Fibroblast of the conjunctiva (primary cell): ENCODE results near the gene CDK12.
A peak's percentile ranks its signal among the peaks of the same experiment; 100 is the strongest.

ENCODE experiments used
- DNase-seq: peaks from one replicate; pipeline ENCODE4 v3.0.0-alpha.2; 2010; ENCODE audit warnings: low read depth

Gene CDK12

DNA sequence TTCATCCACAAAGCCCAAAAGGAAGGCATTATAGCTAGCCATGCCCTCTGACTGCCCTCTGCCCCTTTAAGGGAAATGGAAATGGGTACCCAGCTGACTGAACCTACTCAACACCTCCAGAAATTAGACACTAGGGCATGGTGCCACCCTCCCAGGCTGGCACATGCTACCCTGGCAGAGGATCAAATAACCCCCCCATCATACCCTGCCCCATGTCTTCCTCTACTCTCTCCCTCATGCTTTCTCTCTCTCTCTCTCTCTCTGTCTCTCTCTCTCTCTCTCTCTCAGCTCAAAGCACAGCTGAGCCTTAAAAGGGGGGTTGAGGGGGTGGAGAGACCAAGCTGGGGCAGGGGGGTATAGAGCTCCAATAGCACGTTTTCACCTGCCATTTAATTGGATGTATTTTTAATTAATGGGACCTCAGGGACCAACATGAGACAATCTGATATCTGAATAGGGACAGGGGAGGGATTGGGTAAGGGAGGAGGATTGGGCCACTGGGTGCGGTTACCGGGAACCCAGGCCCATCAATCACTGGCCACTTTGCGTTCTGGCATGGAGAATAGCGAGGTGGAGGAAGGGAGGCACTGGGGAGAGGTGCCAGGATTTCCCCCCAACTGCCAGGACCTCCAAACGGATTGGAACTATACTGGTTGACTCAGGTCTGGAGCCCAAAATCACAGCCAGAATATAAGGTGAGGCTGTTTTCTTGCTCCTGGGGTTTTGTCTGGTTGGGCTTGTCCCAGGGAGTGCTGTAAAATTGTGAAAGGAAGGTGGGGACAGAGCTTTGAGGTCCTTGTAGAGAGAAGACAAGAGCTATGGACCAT lies 88.7 kb downstream of the CDK12 start:
- no peak for DNase-seq

DNA sequence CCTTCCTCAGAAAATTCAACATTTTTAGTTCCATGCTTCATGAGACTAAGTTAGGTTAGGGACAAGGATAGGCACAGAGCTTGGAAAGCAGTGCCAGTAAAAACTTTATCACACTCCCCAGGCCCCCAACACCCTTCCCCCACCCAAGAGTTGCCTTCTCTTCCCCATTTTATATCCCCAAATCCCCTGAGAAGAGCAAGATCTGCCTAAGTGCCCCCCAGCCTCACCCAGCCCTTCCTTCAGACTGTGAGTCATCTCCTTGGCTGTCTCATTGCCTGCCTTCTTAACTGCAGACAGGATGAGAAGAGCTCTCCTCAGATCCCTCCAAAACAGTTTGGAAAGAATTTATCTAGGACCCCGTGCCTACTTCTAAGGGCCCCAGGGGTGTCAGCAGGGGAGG lies 90.6 kb downstream of the CDK12 start:
- DNase-seq = no peak

DNA sequence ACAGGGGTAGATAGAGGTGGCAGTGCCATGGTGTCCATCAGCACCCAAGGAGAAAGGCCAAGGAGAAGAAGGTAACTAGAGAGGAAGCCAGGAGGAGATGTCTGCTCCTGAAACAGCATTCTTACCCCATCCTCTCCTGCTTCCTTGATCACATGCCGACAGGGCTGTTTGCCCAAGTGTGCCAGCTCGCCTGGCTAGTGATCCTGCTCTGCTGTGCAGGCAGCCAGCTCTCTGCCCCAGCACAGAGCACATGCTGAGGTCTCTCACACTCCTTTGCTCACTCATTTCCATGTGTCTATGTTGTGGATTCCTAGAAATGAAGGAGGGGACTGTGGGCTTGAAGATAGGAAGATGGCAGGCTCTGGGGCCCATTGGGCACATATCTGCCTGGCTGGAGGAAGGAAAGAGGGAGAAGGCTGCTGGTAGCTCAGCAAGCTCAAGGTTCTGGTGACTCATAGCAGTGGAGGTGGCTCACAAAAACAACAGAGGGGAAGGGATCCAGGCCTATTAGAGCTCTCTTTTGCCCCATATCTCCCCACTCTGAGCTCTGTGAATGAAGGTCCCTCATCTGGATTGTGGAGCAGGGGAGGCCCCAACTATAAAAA lies 92.2 kb downstream of the CDK12 start:
- peak; percentile 16 for DNase-seq

DNA sequence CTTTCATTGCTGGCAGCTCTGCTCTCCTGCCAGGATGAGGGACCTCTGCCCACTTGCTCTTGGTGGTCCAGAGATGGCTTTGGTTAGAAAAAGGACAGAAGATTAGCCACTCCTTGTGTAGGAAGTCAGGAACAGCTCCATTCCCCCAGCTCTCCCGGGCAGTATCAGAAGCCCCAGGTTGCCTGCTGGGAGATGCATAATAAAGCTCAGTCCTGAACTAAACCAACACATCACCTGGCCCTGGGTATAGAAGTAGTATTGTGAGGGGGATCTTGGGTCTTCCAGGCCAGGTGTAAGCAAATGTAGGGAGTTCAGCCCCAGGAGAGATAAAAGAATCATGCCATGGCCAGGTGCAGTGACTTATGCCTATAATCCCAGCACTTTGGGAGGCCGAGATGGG lies 94.1 kb downstream of the CDK12 start:
- DNase-seq = no peak

DNA sequence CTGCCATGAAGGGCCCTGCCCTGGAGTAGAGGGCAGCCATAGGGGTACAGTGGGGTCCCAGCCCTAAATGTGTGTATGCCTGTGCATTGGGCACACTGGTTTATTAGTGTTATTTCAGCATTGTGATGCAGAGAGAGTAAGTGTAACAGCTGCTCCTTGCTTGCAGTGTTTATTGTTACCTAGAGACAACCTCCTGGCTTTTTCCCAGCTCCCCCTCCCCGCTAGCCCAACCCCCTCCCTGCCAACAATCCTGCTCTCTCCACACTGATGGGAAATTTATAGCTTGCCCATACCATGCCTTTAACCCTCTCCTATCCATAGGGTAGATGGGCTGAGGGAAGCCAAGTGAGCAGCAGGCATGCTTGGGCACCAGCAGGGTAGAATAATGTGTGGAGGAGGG lies 95.1 kb downstream of the CDK12 start:
- no peak for DNase-seq

DNA sequence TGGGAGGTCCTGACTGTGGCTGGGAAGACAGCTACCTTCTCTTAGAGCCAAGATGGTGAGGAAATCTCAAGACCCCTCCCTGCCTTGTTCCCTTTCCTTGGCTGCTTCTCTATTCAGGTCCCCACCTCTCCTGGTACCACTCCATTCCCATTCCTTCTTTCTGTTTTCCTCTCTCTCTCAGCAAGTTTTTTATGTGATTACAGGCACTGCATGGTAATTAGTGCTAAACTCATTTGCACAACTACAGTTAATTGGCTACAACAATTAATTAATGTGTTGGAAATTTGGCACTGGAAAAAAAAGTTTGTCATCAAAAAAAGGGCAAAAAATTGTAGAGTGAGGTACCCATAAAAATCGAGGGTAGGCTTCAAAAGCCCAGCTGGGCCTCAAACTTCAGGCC lies 101.1 kb downstream of the CDK12 start:
- no peak for DNase-seq

DNA sequence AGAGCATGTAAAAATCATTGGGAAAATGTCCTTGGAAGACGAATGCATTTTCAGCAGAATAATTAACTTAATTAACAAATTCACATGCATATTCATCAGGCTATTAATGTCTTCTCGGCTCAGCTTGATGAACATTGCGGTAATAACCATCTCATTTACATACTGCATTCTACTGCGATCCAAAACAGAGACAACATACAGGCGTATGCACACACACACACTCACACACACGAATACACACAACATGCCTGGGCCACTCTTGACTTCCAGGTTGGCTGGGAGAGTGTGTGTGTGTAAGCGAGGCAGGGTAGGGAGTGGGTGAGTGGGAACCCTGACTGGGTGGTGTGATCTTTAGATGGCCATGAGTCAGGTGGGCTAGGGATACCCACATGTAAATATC lies 101.7 kb downstream of the CDK12 start:
- DNase-seq = no peak

DNA sequence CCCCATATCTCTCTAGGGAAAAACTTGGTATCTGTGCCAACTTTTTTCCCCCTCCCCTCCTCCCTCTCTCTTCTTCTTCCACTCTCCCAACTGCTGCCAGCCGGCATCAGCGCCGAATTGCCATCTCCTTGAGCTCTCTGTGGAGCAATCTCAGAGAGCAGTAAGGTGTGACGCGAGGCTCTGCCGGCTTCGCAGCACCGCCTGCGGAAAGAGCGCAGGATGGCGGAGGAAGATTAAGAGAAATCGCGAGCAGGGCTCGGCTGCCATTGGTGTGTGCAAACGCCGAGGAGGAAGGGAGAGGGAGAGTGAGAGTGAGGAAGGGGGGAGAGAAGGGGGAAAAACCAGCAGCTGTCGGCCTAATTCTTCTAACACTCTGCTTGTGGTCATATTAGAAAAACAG lies 102.2 kb downstream of the CDK12 start:
- DNase-seq = no peak

DNA sequence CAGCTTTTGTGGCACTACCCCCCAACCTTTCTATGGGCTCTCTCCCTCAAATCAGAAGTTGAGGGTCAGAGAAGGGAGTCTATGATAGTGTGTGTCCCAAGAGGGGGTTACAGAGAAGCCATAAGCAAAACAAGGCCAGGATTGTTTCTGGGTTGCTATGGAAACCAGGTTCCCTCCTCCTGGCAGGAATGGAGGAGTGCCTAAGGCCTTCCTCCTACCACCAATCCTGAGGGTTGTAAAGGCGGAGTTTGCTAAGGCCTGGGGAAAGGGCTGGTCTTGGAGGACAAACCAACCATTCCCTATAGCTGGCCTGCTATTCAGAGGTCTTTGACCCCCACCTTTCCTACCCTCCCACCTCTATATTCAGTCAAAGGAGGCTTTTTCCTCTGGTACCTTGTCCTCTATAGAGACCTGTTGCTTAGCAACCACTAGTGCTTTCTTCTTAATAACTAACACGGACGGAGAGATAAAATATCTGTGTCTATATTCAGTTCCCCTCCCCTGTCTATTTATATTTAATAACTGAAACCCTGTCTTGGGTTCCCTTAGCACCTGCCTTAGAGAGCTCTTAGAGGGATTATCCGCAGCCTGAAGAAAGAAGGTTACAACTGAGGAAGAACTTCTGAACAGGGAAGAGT lies 103.0 kb downstream of the CDK12 start:
- DNase-seq = no peak

DNA sequence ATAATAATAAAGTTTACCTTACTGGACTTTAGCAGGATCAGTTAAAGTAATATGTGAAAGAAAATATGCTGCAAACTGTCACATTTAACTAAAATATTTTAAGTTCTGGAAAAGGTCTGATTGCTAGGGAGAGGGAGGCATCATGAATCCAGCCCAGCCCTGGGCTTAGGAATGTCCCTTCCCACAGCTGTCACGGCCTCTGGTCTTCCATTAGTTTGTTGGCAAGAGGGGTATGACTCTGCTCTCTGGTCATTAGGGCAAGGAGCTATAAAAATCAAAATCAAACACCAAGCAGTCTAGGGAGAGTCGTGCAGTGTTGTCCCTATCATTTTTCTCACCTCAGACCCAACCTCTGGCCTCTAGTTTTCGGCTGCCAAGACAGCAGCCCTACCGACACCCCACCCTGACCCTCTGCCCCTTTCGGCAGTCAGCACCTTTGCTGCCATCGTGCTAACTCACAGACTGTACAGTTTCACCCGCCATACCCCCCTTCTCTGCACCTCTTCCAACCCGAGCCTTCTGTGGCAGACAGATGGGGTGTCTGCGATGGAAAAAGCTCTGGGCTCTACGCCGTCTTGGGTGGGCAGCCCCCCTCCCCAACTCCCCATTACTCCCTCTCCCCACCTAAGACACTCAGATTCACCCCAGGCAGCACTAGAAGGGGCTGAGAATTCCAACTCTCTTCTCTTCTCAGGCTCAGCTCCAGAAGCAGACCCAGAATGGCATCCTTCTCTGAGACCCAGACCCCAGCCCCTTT lies 105.0 kb downstream of the CDK12 start:
- DNase-seq = no peak

DNA sequence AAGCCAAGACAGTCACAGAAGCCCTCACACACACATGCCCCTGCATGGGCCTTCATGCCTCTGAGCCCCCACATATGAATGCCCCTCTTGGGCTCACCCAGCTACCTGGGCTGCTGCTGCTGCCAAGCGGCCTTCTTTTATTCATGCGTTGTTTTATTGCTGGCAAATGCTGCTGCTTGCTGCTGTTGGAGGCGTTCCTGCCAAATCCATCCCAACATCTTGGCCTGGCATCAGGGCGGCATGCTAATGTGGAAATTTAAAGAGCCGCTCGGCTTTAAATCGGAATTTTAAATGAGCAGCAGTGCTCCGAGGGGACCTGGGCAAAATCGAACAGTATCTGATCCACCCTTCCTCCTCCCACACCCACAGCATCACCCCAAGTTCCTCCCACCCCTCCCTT lies 107.4 kb downstream of the CDK12 start:
- no peak for DNase-seq

DNA sequence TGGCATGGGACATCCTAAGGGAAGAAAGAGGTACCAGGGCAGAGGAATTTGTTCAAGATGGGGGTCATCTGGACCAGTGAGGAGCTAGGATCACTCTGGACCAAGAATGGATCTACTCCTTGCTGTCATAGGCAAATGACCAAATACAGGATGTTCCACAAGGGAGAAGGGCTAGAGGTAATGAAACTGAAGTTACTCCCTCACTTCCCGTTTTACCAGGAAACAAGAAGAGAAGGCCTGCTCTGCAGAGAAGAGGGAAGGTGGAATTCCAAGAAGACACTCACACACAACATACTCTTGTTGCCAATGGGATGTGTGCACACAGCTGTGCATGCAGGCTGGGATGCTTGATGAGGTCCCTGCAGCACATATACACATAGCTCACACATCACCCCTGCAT lies 107.8 kb downstream of the CDK12 start:
- DNase-seq = no peak

DNA sequence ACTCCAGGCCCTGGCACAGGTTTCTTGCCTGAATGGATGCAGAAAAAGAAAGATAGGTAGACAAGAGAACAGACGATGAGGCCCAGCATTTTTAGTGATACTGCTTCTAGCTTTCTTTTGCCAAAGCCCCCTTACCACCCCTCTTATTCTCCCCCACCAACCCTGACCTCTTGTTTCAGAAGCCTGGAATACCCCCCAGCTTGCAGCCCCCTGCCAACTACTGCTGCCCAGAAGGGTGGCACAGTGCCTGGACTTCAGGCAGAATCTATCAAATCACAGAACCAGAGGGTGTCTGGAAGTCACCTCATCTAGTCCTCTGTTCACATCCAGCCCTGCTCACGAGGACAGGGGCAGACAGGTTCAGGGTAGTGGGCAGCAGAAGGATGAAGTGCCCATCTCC lies 110.8 kb downstream of the CDK12 start:
- no peak for DNase-seq

DNA sequence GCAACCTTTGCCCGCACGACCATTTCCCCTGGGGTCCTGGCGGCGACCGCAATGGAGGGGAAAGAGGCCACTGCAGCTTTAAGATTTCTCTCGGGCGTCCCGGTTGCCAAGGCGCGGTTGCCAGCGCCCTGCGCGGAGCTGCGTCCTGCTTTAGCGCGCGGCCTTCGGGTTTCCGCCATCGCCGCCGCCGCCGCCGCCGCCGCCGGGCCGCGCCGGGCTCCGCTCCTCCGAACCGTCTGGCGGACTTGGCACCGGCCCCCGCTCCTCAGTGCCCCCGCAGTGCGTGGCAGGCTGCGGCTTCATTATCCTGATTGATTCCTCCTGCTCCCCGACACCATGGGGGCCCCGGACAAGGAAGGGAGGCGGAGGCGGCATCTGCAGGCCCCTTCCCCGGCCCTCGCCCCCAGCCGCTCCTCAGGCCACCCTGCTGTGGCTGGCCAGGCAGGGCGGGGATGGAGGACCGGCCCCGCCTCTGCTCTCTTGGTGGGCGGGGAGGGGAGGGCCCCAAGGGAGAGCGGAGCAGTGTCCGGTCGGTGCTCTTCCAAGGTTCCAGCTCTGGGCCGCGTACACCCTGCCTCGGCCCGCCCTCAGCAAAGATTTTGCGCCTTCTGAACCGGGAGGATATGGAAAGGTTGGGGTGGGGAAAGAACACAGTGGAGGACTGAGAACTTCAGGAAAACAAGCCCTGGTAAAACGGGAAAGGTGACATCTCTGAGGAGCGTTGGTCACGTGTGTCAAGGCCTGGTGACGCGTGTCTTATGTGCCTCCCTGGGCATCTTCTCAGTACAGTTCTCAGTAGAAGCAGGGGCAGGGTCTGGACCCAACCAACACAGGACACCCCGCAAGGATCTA lies 112.4 kb downstream of the CDK12 start:
- DNase-seq = peak; percentile 23

DNA sequence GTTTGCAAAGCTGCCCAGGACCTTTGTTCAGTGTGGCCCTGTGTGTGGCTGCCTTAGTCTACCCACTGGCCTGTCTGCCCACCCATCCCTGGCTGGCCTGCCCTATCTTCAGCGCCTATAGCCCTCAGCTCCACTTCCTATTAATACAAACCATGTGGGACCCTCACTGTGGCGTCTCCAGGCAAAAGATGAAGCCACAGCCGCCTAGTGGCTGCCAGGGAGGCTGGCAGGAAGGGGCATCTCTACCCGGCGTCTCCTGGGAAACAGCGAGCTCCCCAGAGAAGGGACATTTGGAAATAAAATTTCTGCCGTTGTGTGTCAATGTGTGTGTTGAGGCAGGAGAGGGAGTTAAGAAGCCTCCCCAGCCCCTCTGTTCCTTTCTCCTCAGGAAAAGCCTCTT lies 114.9 kb downstream of the CDK12 start:
- DNase-seq = no peak

DNA sequence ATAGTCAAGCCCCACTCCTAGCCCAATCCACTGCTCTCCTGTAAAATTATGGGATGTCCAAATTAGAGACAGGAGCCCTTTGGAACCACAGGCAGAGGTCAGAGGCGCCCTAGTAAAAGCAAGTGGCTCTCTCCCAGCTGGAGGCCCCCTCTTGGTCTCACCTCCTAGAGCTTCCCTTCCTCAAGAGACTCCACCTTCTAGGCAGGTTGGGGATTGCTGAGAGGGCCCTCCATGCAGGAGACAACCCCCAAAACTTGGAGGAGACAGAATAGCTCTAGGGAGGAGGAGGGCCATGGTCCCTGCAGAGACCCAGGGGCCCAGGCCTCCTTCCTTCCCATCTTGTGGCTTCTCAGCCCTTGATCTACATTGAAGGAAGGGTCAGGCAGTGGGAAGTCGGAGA lies 117.0 kb downstream of the CDK12 start:
- no peak for DNase-seq

DNA sequence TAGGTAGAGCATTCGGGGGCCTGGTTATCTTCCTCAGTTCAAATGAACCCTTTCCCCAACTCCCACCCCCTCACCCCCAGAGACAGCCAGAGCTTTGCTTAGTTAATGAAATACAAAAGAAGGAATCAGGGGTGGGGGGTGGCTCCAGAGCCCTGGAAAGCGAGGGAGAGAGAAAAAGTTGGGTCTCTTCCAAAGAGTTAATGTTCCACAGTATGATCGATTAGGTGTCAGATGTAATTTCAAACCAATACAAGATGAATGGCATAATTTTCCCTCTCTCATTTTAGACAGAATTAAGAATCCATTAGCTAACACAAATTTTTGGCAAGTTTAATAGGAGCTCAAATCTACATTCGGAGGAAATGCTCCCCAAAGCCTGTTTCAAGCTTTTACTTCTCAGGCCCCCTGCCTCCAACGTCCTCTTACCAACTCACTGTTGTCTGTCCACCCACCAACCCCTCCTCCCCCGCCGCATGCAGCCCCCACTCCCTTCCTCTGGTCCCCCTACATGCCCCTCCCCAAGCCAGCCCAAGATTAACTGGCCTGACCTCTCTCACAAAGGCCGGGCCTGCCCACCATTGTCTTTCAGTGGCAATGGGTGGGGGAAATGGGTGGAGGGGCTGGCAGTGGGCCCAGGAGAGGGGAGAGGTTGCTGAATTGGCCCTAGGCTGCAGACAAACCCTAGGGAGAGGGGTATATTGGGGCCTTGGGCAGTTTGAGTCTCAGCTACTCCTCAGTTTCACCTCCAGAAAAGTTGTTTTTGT lies 118.2 kb downstream of the CDK12 start:
- DNase-seq = no peak

DNA sequence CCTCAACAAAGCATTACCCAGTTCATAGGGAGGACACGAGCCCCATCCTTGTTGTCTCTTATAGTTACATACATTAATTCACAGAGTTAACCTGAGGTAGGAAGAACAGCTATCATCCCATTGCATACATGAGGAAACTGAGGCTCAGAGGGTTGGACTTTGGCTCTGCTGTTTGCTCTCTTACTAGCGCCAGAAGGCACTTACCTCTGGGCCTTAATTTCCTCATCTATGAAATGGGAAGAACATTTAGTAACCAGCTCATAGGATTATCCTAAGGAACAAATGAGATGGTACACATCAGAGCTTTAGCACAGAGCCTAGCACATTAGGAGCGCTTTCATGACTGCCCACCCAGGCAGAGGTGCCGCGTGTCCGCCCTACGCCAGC lies 118.8 kb downstream of the CDK12 start:
- DNase-seq = no peak

DNA sequence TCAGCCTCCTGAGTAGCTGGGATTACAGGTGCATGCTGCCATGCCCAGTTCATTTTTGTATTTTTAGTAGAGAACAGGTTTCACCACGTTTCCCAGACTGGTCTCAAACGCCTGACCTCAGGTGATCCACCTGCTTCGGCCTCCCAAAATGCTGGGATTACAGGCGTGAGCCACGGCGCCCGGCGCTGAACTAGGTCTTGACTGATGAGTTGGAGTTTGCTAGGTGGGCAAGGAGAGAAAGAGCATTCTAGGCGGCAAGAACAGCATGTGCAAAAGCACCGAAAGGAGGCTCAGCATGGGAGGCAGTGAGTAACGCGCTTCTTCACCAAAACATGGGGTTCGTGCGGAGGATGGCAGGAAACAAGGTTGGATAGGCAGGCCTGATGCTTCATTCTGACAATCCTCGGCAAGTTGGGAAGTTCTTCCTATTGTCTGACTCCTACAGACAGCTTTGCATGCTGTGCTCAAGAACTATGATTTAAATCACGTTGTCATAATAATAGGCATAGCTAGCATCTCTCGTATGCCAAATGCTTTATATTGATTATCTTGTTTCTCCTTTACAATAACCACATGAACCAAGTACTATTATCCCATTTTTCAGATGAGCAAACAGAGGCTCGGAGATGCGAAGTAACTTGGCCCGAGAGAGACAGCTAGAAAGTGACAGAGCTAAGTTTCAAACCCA lies 119.9 kb downstream of the CDK12 start:
- no peak for DNase-seq

DNA sequence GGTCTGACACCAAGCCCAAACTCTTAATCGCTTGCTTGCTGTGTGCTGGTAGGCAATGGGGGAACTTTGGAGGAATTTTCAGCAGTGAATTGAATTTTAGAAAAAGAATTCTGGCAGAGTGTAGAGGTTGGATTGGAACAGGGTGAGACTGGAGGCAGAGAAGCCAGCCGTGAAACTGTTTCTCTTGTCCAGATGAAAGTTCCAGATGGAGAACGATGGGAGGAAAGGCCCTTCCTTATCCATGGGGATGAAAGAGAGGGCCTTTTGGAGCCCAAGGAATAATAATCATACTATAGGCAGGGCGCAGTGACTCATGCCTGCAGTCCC lies 120.4 kb downstream of the CDK12 start:
- no peak for DNase-seq

DNA sequence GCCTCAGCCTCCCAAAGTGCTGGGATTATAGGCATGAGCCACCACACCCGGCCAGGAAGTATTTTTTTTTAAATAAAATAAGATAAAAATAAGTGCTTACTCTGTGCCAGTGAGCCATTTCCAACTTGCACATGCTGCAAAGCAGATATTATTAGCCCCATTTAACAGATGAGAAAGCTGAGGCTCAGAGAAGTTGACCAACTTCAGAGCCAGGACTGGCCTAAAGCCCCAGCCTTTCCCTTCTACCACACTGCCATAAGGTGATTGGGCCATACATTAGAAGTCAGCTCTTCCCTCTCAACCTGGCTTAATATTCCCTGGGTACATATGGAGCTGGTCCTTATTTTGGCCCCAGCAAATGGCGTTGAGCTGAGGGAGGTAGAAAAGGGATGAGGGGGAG lies 121.4 kb downstream of the CDK12 start:
- DNase-seq = no peak
